K562 (cell line): ENCODE results near the gene GPR142. TPM values are rescaled to one million over a fixed set of nuclear protein-coding genes. Genes with fewer than 3 reads are reported as not detected.
A peak's percentile ranks its signal among the peaks of the same experiment; 100 is the strongest.

ENCODE experiments used
- ARNT ChIP-seq, 2 experiments: fragments of 450-650 bp; IDR thresholded peaks; 2 replicates each; pipeline ENCODE4 v1.6.1; 2016; ENCODE audit warnings: mild to moderate bottlenecking in 1 of 2
- ATF3 ChIP-seq, 2 experiments: fragments of 450-650 bp in 1 of 2; sonication (generic) in 1 of 2; formaldehyde crosslinking in 1 of 2; IDR thresholded peaks in 1 of 2; conservative IDR thresholded peaks in 1 of 2; 2 replicates each; pipeline versions ENCODE4 v1.6.1 to v1.8.1; 2016 to 2023; ENCODE audit warnings: mild to moderate bottlenecking in 2 of 2, moderate library complexity in 2 of 2, inconsistent platforms in 1 of 2, missing genetic modification reagents in 1 of 2
- ATF4 ChIP-seq: fragments of 450-650 bp; formaldehyde crosslinking; IDR thresholded peaks from 2 replicates; pipeline ENCODE4 v1.4.0; 2022; ENCODE audit warnings: mild to moderate bottlenecking, moderate library complexity
- BCOR ChIP-seq: fragments of 450-650 bp; IDR thresholded peaks from 2 replicates; pipeline ENCODE4 v1.6.1; 2016
- BRCA1 ChIP-seq, 2 experiments: fragments of 450-650 bp in 1 of 2; sonication (generic) in 1 of 2; formaldehyde crosslinking in 1 of 2; IDR thresholded peaks; 2 replicates each; pipeline versions ENCODE4 v1.5.0 to v1.6.1; 2017 to 2020; ENCODE audit warnings: mild to moderate bottlenecking in 1 of 2, missing genetic modification reagents in 1 of 2
- CBFA2T3 ChIP-seq: fragments of 450-650 bp; IDR thresholded peaks from 2 replicates; pipeline ENCODE4 v1.6.1; 2017
- CREM ChIP-seq: IDR thresholded peaks from 2 replicates; pipeline ENCODE4 v1.6.1; 2014; ENCODE audit warnings: antibody characterized with exemption, low read depth
- DDX20 ChIP-seq: fragments of 450-650 bp; IDR thresholded peaks from 2 replicates; pipeline ENCODE4 v1.6.1; 2016; ENCODE audit warnings: missing genetic modification characterization, low read depth, mild to moderate bottlenecking, missing compliant biosample characterization, moderate library complexity
- E2F8 ChIP-seq: fragments of 450-650 bp; IDR thresholded peaks from 2 replicates; pipeline ENCODE4 v1.7.1; 2018; ENCODE audit warnings: mild to moderate bottlenecking, low read depth; ENCODE audit not compliant: partially characterized antibody
- FOXA3 ChIP-seq, 2 experiments: fragments of 450-650 bp in 1 of 2; sonication (generic) in 1 of 2; formaldehyde crosslinking; IDR thresholded peaks in 1 of 2; conservative IDR thresholded peaks in 1 of 2; 2 replicates each; pipeline versions ENCODE4 v1.4.0 to v1.8.0; 2020 to 2022; ENCODE audit warnings: mild to moderate bottlenecking in 2 of 2, missing genetic modification reagents in 1 of 2
- HNRNPUL1 ChIP-seq: fragments of 200-400 bp; formaldehyde crosslinking; IDR thresholded peaks from 2 replicates; pipeline ENCODE4 v1.6.1; 2017; ENCODE audit warnings: low read length
- L3MBTL2 ChIP-seq: fragments of 450-650 bp; IDR thresholded peaks from 2 replicates; pipeline ENCODE4 v1.6.1; 2016; ENCODE audit warnings: mild to moderate bottlenecking, moderate library complexity
- MAZ ChIP-seq, 2 experiments: fragments of 450-650 bp in 1 of 2; sonication (generic) in 1 of 2; formaldehyde crosslinking; IDR thresholded peaks in 1 of 2; conservative IDR thresholded peaks in 1 of 2; 2 replicates each; pipeline versions ENCODE4 v1.4.0 to v1.5.0; 2020; ENCODE audit warnings: mild to moderate bottlenecking in 1 of 2, missing genetic modification reagents in 1 of 2
- NCOA4 ChIP-seq: fragments of 450-650 bp; IDR thresholded peaks from 2 replicates; pipeline ENCODE4 v1.6.1; 2018; ENCODE audit warnings: mild to moderate bottlenecking; ENCODE audit not compliant: partially characterized antibody
- PHF21A ChIP-seq: fragments of 450-650 bp; IDR thresholded peaks from 2 replicates; pipeline ENCODE4 v1.6.1; 2017; ENCODE audit warnings: low read depth, borderline replicate concordance
- POLR3G ChIP-seq: IDR thresholded peaks from 2 replicates; pipeline ENCODE4 v1.6.1; 2011; ENCODE audit not compliant: insufficient read length, insufficient replicate concordance; ENCODE audit errors: extremely low read depth
- SP1 ChIP-seq: sonication (generic); formaldehyde crosslinking; IDR thresholded peaks from 2 replicates; pipeline ENCODE4 v1.8.1; 2022; ENCODE audit warnings: mild to moderate bottlenecking, missing genetic modification reagents
- TAF9B ChIP-seq: fragments of 450-650 bp; IDR thresholded peaks from 2 replicates; pipeline ENCODE4 v1.6.1; 2018; ENCODE audit warnings: mild to moderate bottlenecking; ENCODE audit not compliant: partially characterized antibody
- WHSC1 ChIP-seq: IDR thresholded peaks from one replicate; pipeline ENCODE4 v1.6.1; 2012; ENCODE audit warnings: low read length, control low read depth, inconsistent platforms
- ZBTB17 ChIP-seq: fragments of 450-650 bp; formaldehyde crosslinking; IDR thresholded peaks from 2 replicates; pipeline ENCODE4 v1.4.0; 2020; ENCODE audit warnings: mild to moderate bottlenecking
- ZKSCAN1 ChIP-seq: fragments of 150-350 bp; IDR thresholded peaks from 2 replicates; pipeline ENCODE4 v1.6.1; 2016; ENCODE audit warnings: low read depth, low read length
- ZNF639 ChIP-seq, 2 experiments: fragments of 200-800 bp in 1 of 2; sonication (Bioruptor generic) in 1 of 2; sonication (generic) in 1 of 2; formaldehyde crosslinking in 1 of 2; IDR thresholded peaks in 1 of 2; conservative IDR thresholded peaks in 1 of 2; 2 replicates each; pipeline versions ENCODE4 v1.5.0 to v1.6.1; 2016 to 2020; ENCODE audit warnings: missing compliant biosample characterization in 1 of 2, missing genetic modification characterization in 1 of 2, missing genetic modification reagents in 1 of 2
- ZNF707 ChIP-seq: fragments of 250-450 bp; sonication (Bioruptor Pico); conservative IDR thresholded peaks from 2 replicates; pipeline ENCODE4 v1.8.0; 2022; ENCODE audit warnings: inconsistent platforms, mild to moderate bottlenecking, moderate library complexity
- polyA plus RNA-seq, 8 experiments: library from polyadenylated mRNA; depleted of rRNA in 4 of 8; stranded (reverse) in 5 of 8; unstranded in 3 of 8; fragments of >200 nt; fragmentation: Nextera tagmentation in 2 of 8; fragmentation: Illumina TruSeq in 1 of 8; extraction: Ambion mirVana in 2 of 8; extraction: Trizol in 1 of 8; gene quantifications; 2 replicates each; pipeline versions ENCODE4 v1.2.1 to v1.2.3, GENCODE V29; 2011 to 2014; ENCODE audit warnings: inconsistent platforms in 1 of 8, missing spikeins in 1 of 8
- total RNA-seq, 7 experiments: library from RNA; depleted of rRNA in 6 of 7; stranded (reverse); fragments of >200 nt in 6 of 7; fragmentation: Illumina TruSeq in 2 of 7; extraction: Trizol in 2 of 7; gene quantifications; 2 replicates each; pipeline versions ENCODE4 v1.2.1 to v1.2.3, GENCODE V29; 2011 to 2021; ENCODE audit warnings: low replicate concordance in 1 of 7

GPR142 gene
- total and polyA plus RNA-seq, 9 of the 15 experiments (the other 6 are each of a cell fraction or from before 2014, with no cell fraction given) = not detected

GRCh38 chr17:74332763-74333283 lies 34.5 kb upstream of the GPR142 start (continued):
- TF ChIP-seq BCOR = peak; percentile 53; the same call in 1 of the 2 replicates
- peak in 1 of 2 experiments; percentile 25; a peak in 1 of 4 replicates for TF ChIP-seq FOXA3 (CRISPR knock-in tag; conservative IDR thresholded peaks at IDR 0.05 in 1 of 2, IDR thresholded peaks at IDR 0.05 in 1 of 2)
- peak; percentile 70 for TF ChIP-seq CREM
- 0 out of 4 replicates have a peak, but pooled peaks of 1 of the 2 experiments have one; percentile 27 for TF ChIP-seq ARNT (IDR thresholded peaks at IDR 0.05)
- no peak for TF ChIP-seq PHF21A
- no peak for TF ChIP-seq BRCA1 (IDR thresholded peaks at IDR 0.05)
- no peak for TF ChIP-seq BRCA1 (CRISPR knock-in tag; IDR thresholded peaks at IDR 0.05)
- peak in 1 of 2 experiments; percentile 48; a peak in 1 of 4 replicates for TF ChIP-seq MAZ (CRISPR knock-in tag; conservative IDR thresholded peaks at IDR 0.05 in 1 of 2, IDR thresholded peaks at IDR 0.05 in 1 of 2)
- no peak for TF ChIP-seq ZKSCAN1
- TF ChIP-seq WHSC1 = no peak
- TF ChIP-seq POLR3G = no peak
- peak; percentile 48; the same call in 1 of the 2 replicates for TF ChIP-seq L3MBTL2
- no peak for TF ChIP-seq NCOA4
- no peak for TF ChIP-seq HNRNPUL1
- peak; percentile 28 for TF ChIP-seq E2F8
- no peak for TF ChIP-seq DDX20 (tag)
- TF ChIP-seq ZNF707 (CRISPR knock-in tag) = no peak
- TF ChIP-seq TAF9B = peak; percentile 34
- peak; percentile 38; the same call in 1 of the 2 replicates for TF ChIP-seq SP1 (CRISPR knock-in tag)
- no peak for TF ChIP-seq ATF4
- TF ChIP-seq CBFA2T3 = peak; percentile 97
- TF ChIP-seq ZNF639 (CRISPR knock-in tag; conservative IDR thresholded peaks at IDR 0.05 in 1 of 2, IDR thresholded peaks at IDR 0.05 in 1 of 2) = peak in 1 of 2 experiments; percentile 57; a peak in 1 of 4 replicates
- no peak for TF ChIP-seq ZBTB17 (CRISPR knock-in tag)
- peak; percentile 30; the same call in 1 of the 2 replicates for TF ChIP-seq ATF3 (IDR thresholded peaks at IDR 0.05)
- TF ChIP-seq ATF3 (CRISPR knock-in tag; conservative IDR thresholded peaks at IDR 0.05) = no peak
